GM19438 (cell line): Measurements from ENCODE around the gene PPFIBP1.
"Not testable (repeated sequence)": the region's sequence is repeated elsewhere in the genome, so short reads cannot be mapped to it uniquely, and the experiment has no call there.

Experiments
- ATAC-seq: cut with Tn5 transposase; IDR thresholded peaks from one replicate; pipeline ENCODE4 v1.9.1; 2021; ENCODE audit warnings: low read depth; ENCODE audit not compliant: unreplicated experiment

The PPFIBP1 gene

DNA sequence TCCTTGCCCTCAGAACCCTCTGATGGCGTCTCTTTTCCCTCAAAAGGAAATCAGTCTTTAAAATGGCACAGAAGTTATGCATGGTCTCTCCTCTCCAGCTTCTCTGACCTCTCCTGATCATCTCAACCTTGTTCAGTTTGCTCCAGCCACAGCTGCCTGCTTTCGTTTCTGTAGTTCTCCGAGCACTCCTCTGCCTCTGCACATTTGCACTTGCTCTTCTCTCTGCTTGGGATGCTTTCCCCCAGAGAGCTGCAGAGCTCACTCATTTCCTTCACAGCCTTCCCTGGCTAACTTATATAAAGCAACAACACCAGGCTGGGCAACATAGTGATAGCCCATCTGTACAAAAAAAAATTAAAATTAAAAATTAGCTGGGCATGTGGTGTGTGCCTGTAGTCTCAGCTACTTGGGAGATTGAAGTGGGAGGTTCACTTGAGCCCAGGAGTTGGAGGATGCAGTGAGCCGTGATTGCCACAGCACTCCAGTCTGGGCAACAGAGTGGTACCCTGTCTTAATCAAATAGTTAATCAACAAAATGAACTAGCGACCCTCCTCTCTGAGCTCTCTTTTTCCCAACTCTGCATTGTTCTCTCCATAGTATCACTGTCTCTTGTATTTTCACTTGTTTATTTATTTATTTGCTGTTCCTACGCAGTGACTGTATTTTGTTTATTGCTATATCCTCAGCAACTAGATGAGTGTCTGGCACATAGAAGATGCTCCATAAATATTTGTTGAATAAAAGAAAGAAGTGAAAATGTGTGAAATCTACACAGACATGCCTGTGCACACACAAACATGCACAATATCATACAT lies 37.7 kb downstream of the PPFIBP1 start:
- no peak for ATAC-seq

DNA sequence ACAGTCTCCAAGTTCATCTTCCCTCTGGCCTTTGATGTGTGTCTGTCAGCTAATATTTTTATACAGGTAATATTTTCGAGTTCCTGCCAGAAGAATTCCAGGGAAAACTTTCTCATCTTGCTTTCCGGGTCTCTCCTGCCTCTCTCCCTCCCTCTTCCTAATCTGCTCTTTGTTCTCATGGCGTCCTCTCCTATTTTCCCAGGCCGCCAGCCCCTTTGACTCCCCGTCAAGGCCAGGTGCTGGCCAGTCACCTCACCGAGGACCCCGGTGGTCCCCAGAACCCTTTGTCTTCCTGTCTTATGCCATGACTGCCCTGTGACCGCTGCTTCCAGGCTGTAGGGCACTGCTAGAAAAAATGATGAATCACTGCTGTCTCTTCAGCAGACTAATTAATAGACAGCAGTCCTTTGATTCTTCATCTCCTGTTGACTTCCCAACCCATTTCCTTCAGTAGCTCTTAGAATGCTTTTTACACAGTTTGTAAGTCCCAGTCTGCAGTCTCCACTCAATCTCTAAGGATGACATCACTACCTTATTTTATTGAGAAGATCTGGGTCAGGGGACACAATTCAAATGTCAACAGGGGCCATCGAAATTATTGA lies 40.7 kb downstream of the PPFIBP1 start:
- no peak for ATAC-seq

DNA sequence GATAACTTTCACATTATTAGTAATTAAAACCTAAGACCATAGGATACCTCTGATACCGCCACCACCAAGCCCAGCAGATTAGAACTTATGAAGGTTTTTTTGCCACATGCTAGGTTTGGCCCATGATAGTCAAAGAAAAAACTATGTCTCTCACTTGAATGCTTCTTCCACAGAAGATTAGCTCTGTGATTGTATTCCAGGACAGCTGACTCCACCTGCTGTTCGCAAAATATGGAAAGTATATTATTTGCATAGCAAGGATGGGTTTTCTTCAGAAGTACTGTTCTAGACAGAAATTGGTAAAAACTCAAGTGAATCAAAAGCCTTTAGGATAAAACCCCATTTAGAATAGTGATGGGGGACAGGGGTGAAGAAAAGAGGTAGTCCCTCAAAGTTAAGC lies 42.2 kb downstream of the PPFIBP1 start:
- ATAC-seq = no peak

DNA sequence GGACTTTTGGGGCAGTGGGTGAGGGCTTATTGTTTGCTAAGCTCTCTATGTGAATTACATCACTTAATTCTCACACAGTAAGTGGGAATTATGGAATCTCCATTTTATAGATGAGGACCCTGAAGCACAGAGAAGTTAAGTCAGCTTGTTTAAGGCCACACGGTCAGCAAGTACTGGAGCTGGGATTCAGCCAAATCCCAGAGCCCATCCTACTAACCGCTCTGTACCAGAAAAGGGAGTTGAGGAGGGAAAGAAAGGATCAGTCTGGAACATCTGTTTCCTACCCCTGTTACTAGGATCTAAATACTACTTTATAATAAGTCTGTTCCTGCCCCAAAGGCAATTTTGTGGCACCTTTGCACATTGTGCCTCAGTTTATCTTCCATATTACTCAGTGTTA lies 42.6 kb downstream of the PPFIBP1 start:
- no peak for ATAC-seq

DNA sequence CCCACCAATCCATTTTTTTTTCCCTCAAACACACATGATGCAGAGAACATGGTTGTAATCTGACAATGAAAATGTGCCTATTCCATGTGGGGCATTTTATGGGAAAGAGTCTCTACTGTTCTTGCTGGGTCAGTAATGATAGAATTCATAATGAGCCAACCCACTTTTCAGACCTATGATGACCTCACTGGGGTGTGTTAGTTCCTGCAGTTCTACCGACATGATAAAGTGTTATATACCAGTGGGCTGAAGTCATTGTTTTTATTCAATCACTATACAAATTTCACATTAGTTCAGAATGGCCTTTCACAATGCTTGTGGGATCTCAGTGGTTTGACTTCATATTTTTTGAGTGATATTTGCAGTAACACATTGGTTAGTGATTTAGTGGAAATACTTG lies 47.5 kb downstream of the PPFIBP1 start:
- ATAC-seq = no peak

DNA sequence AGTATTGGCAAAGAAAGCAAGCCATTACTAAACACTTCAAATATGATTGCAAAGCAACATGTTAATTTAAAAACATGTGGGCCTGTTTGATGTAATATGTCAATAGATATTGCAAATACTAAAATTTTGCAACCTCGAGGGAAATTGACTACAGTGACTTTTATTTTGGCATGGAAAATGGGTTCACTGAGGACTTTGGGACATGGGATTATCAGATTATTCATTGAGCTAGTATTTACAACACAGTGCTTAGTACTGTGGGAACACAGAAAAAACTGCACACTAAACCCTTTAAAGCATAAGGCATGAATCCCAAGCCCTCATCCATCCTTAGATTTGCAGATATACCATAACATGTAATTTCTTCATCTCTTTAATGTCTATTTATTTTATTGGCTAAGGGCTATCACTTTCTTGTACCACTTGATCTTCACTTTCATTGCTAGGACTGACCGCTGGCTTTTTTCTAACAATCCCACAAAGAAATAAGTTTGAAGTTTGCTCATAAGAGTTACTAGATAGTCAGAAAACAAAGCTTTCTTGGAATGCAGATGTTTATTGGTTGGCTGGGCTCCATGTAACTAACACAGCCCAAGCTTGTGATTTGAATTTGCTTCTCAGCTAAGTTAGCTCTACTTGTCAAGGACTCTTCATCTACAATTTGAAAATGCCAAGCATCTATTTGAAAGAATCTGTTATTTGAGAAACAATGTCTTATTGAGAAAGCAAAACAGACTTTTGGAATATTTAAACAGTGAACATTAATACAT lies 48.7 kb downstream of the PPFIBP1 start:
- ATAC-seq = no peak

DNA sequence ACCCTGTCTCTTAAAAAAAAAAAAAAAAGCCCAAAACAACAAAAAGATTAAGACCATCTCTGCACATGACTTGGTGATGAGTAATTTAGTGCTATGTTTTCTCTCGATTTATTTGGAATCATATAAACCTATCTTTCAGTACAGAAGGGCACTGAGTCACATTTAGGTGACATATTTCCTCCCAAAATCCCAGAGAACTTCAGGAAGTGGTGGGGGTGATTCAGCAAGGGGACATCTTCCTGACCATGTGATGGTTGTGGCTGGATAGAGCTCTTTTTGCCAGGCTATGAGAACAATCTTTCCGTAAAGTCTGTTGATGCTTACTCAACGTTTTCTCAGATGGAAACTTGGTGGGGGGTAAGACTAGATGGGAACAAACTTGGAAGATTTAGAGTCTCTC lies 50.0 kb downstream of the PPFIBP1 start:
- no peak for ATAC-seq

DNA sequence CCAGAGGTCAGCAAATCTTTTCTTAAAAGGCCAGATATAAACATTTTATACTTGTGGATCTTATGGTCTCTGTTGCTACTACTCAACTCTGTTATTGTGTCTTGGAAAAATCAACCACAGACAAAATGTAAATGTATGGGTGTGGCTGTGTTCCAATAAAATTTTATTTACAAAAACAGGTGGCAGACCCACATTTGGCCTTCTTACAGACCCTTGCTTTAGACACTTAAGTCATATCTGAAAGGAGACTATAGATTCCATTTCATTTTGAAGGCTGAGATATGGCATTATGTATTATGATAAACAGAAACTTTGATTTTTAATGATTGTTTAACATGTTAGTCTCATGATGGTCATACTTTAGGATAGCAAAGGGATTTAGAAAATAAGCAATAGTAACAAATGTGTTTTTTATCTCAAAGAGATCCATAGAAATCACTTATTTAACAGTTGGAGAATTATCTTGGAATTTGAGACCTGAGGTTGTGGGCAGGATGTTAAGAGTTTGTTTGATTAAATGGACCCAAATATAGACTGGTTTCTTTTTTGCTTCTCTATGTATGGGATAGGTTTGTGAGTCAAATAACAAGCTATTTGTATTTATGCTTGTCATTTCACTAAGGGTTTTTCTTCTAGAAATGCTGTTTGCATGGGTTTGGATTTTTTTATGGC lies 51.2 kb downstream of the PPFIBP1 start:
- no peak for ATAC-seq

DNA sequence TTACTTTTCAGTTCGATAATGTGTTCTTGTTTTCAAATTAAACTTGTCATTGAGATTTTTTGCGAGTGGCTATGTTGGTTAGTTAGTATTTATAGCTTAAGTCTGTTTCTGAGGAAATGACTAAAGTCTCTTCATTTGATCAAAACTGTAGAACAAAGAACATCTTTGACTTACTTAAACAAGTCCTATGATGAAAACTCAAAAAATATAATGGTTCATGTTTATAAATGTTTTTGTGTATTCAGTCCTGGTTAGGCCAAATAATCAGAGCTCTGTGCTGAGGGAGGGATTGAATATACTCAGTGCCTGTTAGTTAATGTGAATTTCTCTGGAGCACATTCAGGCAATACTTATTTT lies 51.7 kb downstream of the PPFIBP1 start:
- no peak for ATAC-seq

DNA sequence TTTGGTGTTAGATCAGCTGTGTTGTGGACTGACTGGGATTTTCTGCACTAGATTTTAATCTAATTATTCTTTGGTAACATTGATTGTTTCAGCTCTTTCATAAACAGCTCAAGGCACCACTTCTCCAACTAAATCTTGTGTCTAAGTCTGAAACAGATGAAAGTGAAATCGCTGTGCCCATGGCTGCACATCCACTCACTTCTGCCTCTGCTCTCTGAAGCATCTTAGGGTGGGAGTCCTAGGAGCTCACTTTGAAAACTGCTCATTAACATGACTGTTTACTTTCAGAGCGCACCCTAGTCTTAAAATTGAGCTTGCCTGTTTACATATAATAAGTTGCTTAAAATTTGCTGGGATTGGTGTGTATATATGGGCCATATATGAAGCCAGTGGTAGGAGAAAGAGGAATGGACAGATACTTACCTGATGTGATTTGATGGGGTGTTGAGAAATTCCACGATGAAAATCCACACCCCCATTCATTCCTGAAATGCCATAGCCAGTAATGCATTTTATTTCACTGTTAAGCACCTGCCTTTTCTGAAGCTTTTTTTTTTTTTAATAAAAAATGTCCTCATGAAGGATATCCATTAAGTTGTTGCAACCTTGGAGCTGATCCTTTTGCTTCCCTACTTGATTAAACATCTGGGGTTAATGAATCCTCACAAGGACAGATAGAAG lies 52.8 kb downstream of the PPFIBP1 start:
- ATAC-seq = no peak

DNA sequence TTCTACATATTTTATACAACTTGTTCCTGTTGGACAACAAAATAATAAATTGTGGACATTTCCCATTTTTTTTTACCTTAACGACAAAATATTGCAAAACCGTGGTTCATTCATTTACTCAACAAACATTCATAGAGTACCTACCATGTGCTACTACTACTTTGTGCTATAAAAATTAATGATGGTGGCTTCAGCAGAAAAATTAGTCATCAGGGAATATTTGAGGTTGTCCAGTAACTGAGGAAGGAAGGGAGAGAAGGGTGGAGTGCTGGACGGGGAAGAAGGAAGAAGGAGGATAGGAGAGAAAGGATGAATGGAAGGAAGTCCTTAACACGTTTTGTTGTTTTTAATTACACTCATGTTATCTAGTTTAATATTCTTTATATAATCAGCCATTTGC lies 53.7 kb downstream of the PPFIBP1 start:
- ATAC-seq = no peak

DNA sequence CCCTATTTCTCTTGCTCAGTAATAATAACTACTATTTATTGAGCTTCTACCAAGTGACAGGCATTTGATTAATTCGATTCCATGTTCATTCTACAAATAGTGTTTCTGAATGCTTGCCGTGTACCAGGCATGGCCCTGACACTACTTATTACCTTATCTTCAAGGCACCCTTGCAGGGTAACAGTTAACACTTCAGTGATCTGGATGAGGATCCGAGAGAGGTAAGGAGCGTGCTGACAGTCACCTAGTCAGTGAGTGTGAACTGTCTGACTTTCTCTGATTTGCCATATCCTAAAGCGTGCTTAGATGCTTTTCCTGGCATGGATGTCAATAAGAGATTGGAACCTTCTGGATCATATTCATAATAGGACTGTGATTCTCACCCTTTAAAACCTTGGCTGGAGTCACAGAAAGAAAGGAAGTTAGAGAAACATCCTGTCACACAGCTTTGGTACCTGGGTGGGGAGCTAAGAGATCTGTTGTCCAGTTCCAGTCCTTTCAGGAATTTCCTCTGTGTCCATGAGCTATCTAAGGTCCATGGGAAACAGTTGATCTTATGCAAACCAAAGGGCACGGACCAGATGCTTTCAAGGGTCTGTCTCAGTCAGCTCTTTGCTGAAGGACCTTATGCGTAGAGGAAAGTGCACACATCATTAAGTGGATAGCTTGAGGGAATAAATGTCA lies 54.8 kb downstream of the PPFIBP1 start:
- ATAC-seq = no peak

DNA sequence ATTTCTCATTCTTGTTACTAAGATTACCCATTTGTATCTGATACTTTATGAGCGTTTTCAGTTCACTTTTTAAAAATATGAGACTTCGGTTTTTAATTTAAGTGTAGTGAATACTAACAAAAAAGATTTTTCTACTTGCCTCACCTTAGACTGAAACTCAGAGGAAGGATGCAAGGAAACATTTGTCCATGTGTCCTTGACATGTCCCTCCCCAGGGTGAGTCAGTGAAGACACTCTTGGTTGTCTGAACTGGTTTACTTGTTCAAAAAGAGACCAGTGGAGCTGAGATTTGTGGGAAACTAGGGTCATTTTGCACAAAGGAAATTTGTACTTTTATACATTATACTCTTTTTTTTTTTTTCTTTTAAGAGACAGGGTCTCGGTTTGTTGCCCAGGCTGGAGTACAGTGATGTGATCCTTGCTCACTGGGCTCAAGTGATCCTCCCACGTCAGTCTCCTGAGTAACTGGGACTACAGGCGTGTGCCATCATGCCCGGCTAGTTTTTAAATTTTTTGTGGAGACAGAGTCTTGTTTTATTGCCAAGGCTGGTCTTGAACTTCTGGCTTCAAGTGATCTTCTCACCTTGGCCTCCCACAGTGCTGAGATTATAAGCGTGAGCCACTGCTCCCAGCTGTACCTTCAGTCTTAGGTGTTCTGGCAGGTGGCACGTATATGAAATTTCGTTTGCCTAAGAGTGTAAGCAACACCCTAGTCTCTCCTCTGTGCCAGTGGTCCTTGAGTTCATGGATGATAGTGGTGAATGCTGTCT lies 56.7 kb downstream of the PPFIBP1 start:
- no peak for ATAC-seq

DNA sequence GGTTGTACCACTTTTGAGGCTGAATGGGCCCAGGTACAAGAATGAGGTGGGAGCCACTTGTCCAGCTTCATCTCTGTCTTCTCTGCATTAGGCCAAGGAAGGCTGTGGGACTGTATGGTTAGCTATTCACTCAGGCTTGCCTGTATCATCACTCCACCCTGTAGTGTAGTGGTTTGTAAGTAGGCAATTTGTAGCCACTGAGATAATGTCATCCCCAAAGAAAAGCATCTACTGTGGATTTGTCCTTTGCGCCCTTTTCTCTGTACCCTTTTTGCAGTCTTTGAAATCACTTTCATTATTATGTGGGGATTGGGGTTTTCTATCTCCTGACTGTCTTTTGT lies 57.3 kb downstream of the PPFIBP1 start:
- not testable (repeated sequence) for ATAC-seq

DNA sequence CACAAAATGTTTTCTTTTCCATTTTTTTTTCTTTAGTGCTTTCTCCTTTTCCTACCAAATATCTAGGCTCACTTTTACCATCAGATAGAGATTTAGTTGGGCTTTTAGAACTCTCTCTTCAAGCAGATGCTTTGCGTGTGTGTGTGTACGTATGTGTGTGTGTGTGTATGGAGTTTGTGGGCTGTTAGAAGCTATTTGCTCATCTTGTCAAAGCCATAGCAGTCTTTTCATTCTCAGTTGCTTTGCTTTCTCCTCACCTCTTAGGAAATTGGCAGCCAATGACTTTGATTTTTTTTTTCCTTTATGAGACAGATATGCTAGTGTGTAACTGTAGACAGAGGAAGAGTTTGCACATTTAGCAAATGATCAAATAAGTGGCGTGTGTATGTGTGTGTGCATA lies 57.8 kb downstream of the PPFIBP1 start:
- ATAC-seq = not testable (repeated sequence)

DNA sequence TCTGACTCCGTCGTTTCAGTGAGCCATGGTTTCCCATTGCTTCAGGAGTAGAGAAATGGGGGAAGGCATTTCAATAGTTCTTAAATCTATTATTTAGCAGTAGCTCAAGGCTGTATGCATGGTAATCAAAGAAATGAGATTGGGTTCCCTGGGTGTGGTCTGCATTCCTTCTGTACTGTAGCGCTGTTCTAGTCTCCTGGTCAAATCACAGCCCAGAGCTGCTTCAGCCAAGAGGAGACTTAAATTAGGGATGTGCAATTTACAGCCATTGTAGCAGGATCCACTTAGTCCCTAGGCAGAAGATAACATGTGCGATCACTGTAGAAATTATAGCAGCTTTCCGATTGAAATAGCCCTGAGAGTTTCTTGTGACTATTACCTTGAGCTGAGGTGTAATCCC lies 58.4 kb downstream of the PPFIBP1 start:
- ATAC-seq = not testable (repeated sequence)

DNA sequence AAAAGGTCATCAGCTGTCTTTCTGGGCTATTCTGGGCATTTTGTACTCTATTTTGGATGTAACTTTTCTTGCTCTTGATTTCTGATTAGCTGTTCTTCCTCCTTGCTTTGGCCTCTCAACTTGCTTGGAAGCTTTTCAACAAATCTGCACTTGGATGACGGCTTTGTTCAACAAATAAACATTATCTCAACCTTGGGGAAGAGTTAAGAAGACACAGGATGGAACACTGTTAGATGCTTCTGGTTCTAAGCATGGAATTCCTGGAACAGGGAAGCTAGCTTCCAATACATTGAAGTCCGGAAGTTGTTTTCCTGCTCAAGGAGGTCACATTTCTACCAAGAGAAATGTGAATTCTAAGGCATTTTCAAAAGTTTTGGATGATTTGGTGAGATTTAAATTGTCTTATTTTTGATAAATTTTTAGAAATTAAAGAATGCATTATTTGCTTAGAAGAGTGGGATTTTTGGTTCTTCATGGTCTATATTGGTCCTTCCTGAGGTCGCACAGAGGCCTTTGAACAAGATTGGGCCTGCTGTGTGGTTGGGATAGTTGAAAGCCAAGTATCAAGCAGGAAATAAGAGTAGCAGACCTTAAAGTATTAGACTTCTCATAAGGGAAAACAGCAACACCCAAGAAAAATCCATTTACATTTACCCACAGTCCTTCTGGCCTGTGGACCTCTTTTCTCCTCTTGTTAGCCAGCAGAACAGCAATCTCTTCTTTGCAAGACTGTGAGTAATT lies 59.2 kb downstream of the PPFIBP1 start:
- no peak for ATAC-seq

DNA sequence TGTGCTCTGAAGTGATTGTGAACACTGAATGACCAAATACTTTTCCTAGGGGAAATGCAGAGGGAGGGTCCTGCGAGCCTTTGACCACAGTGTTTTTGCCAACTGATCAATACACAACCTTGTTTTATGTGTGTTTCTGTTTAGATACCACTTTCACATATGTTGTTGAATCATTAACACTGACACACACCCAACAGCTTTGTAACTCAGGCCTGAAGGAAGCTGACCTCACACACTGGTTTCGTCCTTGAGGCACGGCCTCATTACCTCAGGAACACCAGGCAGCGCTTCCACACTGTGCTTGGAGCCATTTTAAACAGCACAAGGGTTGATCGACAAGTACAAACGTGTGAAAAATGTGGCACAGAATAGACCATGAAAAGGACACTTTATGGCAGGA lies 60.0 kb downstream of the PPFIBP1 start:
- no peak for ATAC-seq
